ENCODE results near the gene TGM1. TPM values are rescaled to one million over a fixed set of nuclear protein-coding genes. Genes with fewer than 3 reads are reported as not detected.

Gene TGM1
- total and polyA plus RNA-seq, 10 of the 15 experiments (the other 5 are each of a cell fraction or from before 2014, with no cell fraction given), result 0.05 to 5.9 (median 1.8) TPM

DNA sequence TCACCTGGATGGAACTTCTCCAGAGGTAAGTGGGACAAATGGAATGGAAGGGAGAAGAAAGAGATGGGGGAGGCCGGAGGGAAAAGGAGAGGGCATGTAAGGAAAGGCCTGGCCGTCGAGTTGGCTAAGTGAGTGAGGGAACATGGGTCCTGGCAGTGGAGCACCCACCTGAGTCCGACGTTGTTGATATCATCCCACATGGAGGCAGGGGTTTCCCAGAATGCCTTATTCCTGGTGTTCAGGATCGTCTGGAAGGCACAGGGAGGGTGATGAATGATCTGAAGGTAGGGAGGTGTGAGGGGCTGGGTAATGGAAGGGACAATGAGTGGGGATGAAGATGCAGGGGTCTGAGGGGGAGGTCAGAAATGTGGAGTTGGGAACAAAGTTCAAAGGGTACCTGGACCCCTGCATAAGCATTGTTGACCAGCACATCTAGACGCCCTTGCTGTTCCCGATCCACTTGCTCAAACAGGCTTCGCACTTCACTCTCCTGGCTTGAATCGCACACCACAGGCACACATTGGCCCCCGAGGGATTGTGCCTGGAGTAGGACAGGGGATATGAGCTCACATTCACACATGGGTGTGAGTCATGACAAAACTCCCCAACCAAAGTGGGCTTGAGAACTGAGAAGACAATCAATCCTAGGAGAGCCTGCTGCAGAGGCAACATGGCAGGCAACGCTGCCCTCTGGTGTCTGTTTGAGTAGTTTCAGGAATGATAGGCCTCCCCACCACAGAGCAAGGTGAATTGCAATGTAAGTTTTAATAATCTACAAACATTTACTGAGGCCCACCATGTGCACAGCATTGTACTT is 33.6 kb upstream of the TGM1 start (continued):
- TF ChIP-seq, protein P1, sequence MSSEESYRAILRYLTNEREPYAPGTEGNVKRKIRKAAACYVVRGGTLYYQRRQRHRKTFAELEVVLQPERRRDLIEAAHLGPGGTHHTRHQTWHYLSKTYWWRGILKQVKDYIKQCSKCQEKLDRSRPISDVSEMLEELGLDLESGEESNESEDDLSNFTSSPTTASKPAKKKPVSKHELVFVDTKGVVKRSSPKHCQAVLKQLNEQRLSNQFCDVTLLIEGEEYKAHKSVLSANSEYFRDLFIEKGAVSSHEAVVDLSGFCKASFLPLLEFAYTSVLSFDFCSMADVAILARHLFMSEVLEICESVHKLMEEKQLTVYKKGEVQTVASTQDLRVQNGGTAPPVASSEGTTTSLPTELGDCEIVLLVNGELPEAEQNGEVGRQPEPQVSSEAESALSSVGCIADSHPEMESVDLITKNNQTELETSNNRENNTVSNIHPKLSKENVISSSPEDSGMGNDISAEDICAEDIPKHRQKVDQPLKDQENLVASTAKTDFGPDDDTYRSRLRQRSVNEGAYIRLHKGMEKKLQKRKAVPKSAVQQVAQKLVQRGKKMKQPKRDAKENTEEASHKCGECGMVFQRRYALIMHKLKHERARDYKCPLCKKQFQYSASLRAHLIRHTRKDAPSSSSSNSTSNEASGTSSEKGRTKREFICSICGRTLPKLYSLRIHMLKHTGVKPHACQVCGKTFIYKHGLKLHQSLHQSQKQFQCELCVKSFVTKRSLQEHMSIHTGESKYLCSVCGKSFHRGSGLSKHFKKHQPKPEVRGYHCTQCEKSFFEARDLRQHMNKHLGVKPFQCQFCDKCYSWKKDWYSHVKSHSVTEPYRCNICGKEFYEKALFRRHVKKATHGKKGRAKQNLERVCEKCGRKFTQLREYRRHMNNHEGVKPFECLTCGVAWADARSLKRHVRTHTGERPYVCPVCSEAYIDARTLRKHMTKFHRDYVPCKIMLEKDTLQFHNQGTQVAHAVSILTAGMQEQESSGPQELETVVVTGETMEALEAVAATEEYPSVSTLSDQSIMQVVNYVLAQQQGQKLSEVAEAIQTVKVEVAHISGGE (CRISPR knock-in tag; IDR thresholded peaks at IDR 0.05), result no peak
- TF ChIP-seq ZSCAN29 (IDR thresholded peaks at IDR 0.05) (no peak), MTA3 (IDR thresholded peaks at IDR 0.05; ENCODE audit: borderline replicate concordance, low read length) (no peak), CEBPB (IDR thresholded peaks at IDR 0.05; ENCODE audit: borderline replicate concordance in 1 of 2, low read depth in 2 of 2, low read length in 2 of 2) (no peak), MYB (IDR thresholded peaks at IDR 0.05; ENCODE audit: borderline replicate concordance, low read depth, low read length) (no peak), EED (IDR thresholded peaks at IDR 0.05; ENCODE audit: low read depth) (peak; percentile 87), TCF3 (IDR thresholded peaks at IDR 0.05; ENCODE audit: borderline replicate concordance, insufficient read depth, low read depth, low read length) (no peak), MXI1 (IDR thresholded peaks at IDR 0.05; ENCODE audit: low read depth, low read length) (no peak), GABPA (IDR thresholded peaks at IDR 0.05; ENCODE audit: low read depth) (no peak), TARDBP (IDR thresholded peaks at IDR 0.05; ENCODE audit: borderline replicate concordance) (no peak; the same call in 1 of the 2 replicates), FOXK2 (IDR thresholded peaks at IDR 0.05) (peak; percentile 35), BMI1 (IDR thresholded peaks at IDR 0.05; ENCODE audit: borderline replicate concordance) (no peak), YY1 (IDR thresholded peaks at IDR 0.05; ENCODE audit: low read depth, low read length) (peak; percentile 79)
- TF ChIP-seq, protein P2, sequence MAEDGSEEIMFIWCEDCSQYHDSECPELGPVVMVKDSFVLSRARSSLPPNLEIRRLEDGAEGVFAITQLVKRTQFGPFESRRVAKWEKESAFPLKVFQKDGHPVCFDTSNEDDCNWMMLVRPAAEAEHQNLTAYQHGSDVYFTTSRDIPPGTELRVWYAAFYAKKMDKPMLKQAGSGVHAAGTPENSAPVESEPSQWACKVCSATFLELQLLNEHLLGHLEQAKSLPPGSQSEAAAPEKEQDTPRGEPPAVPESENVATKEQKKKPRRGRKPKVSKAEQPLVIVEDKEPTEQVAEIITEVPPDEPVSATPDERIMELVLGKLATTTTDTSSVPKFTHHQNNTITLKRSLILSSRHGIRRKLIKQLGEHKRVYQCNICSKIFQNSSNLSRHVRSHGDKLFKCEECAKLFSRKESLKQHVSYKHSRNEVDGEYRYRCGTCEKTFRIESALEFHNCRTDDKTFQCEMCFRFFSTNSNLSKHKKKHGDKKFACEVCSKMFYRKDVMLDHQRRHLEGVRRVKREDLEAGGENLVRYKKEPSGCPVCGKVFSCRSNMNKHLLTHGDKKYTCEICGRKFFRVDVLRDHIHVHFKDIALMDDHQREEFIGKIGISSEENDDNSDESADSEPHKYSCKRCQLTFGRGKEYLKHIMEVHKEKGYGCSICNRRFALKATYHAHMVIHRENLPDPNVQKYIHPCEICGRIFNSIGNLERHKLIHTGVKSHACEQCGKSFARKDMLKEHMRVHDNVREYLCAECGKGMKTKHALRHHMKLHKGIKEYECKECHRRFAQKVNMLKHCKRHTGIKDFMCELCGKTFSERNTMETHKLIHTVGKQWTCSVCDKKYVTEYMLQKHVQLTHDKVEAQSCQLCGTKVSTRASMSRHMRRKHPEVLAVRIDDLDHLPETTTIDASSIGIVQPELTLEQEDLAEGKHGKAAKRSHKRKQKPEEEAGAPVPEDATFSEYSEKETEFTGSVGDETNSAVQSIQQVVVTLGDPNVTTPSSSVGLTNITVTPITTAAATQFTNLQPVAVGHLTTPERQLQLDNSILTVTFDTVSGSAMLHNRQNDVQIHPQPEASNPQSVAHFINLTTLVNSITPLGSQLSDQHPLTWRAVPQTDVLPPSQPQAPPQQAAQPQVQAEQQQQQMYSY (CRISPR knock-in tag; IDR thresholded peaks at IDR 0.05), result no peak
- TF ChIP-seq, protein P3, sequence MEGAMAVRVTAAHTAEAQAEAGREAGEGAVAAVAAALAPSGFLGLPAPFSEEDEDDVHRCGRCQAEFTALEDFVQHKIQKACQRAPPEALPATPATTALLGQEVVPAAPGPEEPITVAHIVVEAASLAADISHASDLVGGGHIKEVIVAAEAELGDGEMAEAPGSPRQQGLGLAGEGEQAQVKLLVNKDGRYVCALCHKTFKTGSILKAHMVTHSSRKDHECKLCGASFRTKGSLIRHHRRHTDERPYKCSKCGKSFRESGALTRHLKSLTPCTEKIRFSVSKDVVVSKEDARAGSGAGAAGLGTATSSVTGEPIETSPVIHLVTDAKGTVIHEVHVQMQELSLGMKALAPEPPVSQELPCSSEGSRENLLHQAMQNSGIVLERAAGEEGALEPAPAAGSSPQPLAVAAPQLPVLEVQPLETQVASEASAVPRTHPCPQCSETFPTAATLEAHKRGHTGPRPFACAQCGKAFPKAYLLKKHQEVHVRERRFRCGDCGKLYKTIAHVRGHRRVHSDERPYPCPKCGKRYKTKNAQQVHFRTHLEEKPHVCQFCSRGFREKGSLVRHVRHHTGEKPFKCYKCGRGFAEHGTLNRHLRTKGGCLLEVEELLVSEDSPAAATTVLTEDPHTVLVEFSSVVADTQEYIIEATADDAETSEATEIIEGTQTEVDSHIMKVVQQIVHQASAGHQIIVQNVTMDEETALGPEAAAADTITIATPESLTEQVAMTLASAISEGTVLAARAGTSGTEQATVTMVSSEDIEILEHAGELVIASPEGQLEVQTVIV (IDR thresholded peaks at IDR 0.05; ENCODE audit: borderline replicate concordance, partially characterized antibody), result no peak
- TF ChIP-seq, protein P4, sequence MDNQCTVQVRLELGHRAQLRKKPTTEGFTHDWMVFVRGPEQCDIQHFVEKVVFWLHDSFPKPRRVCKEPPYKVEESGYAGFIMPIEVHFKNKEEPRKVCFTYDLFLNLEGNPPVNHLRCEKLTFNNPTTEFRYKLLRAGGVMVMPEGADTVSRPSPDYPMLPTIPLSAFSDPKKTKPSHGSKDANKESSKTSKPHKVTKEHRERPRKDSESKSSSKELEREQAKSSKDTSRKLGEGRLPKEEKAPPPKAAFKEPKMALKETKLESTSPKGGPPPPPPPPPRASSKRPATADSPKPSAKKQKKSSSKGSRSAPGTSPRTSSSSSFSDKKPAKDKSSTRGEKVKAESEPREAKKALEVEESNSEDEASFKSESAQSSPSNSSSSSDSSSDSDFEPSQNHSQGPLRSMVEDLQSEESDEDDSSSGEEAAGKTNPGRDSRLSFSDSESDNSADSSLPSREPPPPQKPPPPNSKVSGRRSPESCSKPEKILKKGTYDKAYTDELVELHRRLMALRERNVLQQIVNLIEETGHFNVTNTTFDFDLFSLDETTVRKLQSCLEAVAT (IDR thresholded peaks at IDR 0.05), result no peak
- TF ChIP-seq, protein P5, sequence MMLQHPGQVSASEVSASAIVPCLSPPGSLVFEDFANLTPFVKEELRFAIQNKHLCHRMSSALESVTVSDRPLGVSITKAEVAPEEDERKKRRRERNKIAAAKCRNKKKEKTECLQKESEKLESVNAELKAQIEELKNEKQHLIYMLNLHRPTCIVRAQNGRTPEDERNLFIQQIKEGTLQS (IDR thresholded peaks at IDR 0.05; ENCODE audit: borderline replicate concordance, extremely low read depth, low read depth, low read length), result no peak
